Effector CD4-positive, alpha-beta T cell (primary cell): ENCODE data around the gene WDR37.

ENCODE experiments used
- DNase-seq: peaks from one replicate; pipeline ENCODE4 v3.0.0-alpha.2; 2020

Gene WDR37

DNA sequence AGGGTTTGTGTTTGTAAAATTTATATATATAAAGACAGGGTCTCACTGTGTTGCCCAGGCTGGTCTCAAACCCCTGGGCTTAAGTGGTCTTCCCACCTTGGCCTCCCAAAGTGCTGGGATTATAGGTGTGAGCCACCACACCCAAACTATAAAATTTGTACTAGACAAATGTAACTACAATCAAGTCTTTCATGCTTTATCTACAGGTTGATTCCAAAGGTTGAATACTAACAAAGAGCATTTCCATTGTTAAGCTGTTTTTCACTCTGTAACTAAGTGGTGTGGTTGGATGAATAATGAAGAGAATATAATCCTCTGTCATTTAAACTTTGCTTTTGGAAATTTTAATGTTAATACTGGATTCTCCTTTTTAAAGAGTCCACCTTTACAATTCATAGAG, 22.5 kb downstream of the WDR37 start:
- no peak for DNase-seq

DNA sequence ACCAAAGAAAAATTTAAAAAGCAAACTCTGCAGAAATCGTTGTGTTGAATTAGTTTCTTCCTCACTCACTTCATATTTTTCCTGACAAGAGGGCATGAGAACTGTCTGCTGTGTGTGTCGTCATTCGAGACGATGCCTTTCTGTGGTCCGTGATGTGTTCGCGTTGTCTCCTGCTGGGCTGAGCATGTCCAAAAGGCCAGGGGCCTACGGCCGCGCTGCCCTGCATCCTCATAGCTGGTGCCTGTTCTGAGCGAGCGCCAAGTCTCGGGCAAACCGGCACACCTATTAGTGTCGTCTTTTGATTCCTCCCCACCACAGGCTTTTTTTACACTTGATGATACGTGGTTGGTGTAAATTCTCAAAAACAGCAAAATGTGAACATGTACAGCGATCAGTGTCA, 27.4 kb downstream of the WDR37 start:
- no peak for DNase-seq

DNA sequence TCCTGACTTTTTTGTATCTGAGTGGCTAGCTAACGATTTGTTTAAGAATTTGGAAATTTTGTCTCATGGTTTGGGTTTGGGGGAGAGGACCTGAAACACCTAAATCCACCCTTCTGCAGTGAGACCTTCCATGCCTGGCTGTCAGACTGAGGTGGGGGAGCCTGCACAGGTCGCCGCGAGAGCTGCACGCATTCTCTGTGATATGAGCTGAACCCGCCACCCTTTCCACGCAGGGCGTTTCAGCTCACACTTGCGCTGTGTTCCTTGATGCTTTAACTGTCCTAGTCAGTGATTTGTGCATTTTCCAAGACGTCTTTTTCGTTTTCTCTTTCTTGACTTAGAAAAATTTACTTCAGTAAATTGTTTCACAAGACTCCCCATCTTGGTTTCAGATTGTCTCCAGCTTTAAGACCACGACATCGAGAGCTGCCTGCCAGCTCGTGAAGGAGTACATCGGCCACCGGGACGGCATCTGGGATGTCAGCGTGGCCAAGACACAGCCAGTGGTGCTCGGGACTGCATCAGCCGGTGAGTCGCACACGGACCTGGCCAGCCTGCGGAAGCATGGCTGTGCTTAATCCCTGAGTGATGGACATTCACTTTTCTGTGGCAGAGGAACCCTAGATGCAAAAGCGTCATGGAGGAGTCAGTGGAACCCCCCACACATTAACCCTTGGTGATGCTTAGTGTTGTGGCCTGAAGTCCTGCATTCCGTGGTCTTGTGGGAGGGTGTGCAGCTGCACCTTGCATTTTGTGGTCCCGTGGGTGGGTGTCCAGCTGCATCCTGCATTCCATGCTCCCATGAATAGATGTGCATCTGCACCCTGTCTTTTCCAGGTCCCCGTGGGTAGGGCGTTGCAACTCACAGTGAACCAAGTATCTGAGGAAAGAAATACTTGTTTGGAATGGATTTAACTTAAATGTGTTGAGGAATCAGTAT, 28.1 kb downstream of the WDR37 start:
- DNase-seq = no peak

DNA sequence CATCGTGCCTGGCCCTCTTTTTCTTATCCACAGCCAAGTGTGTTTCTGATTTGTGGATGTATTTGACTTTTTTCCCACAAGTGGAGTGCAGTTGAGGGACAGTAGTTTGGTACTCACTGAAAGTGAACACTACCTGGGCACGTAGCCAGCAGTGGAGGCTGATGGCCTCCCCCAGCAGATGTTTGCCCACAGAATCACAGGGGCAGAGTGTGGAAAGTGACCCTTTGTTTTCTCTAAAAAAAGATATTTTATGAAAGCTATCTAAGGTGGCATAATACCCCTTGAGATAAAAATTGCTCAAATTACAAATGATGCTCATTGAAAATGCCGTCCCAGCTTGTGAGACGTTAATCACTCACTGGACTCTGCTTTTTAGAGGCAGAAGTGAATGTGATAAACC, 29.1 kb downstream of the WDR37 start:
- DNase-seq = no peak

DNA sequence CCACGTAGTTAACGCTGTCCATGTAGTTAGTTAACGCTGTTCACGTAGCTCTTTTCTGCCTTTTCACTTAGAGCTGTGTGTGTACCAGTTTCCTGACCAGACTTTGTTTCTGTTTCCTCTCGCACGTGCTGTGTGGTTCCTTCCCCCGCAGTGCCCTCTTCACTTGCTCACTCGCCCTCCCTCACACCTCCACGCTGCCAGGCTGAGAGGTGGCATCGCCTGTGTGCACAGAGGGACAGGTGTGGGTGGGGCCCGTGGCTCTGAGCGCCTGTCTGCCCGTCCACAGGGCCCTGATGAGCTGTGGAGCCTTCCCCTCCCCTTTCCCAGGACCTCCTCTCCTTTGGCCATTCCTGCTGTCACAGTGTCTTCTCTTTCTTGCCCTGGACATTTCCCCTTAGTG, 30.6 kb downstream of the WDR37 start:
- DNase-seq = no peak

DNA sequence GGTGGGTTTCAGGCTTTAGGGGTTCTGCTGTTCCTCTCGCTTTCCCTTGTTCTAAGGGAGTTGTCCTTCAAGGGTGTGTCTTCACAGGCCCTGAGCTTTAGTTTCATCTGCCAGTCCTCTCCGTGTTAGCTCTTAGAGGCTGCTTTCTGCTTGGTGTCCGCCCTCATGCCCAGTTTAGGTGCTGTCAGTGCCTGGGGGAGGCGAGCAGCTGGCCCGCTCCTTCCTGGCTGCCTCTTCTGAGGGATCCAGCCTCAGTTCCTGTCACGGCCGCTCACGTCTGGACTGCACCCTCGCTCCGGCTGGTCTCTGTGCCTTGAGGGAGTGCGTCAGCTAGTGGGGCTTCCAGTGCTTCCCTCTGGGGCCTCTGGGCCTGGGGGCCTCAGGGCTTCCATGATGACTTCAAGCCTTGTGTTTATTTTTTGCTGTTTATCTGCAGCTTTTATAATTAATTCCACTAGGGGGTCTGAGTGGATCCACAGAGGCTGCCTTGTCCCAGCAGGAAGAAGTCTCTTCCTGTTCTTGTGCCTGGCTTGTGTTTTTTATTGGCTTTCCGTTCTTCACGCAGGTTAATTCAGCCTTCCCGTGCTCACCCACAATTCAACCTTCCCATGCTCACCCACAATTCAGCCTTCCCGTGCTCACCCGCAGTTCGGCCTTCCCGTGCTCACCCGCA, 33.0 kb downstream of the WDR37 start:
- DNase-seq = no peak

DNA sequence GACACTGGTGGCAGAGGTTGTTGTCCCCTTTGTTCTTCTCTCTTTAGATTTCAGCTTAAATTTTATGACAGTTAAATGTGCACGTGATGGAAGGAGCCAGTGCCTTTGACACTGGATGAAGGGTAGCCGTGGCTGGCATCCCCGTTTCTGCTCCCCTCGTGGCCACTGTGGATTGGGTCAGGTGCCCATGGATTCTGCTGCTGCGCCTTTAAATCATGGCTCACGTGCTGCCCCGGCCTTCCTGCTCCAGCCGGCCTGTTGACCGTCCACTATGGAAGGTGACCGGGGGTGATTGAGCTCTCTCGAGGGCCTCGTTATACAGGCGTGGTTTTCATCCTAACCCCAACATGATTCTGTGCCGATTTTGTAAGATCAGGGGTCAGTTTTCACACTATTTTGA, 34.5 kb downstream of the WDR37 start:
- DNase-seq = no peak

DNA sequence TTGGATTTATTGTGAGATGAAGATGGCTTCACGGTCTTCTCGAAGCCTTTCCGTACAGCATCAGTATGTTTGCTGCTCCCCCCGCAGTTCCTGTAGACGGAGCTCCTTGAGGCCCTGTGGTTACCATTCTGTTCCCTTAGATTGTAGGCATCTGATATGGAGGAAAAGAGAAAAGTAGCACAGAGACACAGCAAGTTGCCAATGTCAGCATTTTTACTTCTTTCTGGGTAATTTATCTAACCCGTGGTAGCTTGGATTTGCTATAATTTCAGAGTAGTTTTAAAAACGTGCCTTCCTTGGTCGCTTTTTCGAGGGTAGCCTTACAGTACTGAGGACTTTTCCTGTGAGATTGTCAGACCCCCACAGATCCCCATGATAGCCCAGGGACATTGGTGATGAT, 37.5 kb downstream of the WDR37 start:
- DNase-seq = no peak

DNA sequence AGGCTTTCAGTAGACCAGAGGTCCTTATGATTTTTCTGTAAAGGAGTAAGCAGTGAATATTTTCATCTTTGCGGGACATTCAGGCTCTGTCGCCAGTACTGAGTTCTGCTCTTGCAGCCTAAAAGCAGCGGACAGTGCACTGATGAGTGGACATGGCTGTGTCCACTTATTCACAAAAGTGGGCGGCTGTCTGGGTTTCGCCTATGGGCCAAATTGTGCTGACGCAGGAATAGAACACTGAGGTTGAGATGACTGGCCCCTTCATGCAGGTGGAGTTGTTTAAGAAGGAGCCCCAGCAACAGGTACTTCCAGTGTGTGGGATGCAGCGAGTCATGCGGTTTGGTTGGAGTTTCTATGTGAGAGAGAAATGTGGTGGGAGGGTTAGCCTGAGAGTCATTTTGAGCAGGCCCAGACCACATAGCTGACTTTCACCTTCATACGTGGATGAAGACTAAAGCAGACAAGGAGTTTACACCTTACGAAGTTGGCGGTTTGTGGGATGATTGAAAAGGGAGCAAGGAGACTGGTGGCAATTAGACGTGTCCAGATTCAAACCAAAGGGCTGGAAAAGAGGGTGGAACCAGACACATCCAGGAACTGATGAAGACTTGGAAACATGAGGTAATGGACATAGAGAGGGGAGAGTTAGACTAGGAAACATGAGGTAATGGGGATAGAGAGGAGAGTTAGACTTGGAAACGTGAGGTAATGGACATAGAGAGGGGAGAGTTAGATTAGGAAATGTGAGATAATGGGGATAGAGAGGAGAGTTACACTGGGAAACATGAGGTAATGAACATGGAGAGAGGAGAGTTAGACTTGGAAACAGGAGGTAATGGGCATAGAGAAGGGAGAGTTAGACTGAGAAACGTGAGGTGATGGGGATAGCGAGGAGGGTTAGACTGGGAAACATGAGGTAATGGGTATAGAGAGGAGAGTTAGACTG, 38.2 kb downstream of the WDR37 start:
- DNase-seq = no peak

DNA sequence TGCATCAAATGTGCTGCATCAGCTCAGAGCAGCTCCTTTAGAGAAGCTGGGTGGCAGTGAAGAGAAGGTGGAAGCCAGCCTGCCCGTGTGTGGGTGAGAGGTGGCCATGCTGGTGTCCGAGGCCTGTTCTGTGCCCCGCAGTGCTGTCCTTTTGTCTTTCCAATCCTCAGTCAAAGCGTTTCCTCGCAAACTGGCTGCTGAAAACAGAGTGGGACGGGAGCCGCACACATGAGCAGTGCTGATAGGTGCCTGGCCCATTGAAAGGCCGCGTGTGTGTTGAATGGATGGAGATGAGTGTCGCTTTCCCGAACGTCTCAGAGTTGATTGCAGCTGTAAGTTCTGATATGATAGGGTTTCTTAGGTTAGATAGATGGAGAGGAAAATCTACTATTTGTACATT, 39.3 kb downstream of the WDR37 start:
- DNase-seq = no peak

DNA sequence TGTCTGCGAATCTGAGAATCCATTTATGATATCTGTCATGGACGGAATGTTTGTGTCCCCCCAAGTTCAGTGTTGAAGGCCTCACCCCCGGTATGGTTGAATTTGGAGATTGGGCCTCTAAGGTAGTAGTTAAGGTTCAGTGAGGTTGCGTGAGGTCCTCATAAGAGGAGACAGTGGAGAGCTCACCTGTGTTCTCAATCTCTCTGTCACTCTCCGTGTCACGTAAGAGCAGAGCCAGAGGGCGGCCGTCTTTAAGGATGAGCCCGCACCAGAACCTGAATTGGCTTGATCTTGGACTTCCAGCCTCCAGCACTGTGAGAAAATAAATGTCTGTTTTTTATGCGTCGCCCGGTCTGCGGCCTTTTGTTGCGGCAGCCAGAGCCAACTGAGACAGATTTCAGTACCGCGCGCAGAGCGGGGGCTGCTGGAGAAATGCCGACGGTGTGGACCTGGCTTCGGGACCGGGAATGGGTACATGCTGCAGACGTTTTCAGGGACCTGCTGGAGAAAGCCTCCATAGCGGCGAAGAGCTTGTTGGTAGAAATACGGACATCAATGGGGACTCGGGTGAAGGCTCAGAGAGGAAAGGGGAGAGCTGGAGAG, 40.2 kb downstream of the WDR37 start:
- DNase-seq = no peak

DNA sequence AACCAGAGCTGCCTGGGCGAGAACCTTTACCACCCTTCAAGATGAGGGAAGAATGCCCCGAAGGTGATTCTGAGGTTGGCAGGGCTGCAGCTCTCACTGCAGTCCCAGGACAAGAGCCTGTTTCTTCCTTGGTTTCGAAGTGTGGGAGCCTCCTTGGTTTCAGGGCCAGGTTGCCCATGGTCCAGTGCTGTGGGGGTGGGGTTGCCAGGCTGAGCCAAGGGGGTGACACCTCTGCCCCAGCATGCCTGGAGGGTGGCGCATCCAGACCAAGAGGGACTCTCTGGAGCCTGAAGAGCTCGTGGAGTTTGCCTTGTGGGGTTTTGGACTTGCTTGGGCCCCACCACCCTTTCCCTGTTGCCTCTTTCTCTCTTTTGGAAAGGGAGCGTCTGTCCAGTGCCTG, 41.3 kb downstream of the WDR37 start:
- DNase-seq = no peak

DNA sequence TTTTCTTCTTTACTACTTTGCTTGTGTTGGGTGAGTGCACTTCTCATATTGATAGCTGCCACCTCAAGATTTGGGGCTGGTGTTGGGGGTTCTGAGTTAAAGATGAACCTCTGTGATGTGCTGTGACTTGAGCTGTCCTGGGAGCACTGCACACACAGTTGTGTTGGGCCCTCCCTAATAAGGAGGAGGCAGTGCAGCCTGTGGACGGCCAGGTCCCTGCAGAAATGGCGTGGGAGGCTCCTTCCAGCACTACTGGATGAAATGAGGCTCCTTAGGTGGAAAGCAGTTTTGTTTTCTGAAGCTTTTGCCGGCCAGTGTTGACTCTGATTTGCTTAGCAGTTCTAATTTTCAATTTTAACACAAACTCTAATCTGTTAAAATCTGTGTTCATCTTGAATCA, 44.0 kb downstream of the WDR37 start:
- DNase-seq = no peak

DNA sequence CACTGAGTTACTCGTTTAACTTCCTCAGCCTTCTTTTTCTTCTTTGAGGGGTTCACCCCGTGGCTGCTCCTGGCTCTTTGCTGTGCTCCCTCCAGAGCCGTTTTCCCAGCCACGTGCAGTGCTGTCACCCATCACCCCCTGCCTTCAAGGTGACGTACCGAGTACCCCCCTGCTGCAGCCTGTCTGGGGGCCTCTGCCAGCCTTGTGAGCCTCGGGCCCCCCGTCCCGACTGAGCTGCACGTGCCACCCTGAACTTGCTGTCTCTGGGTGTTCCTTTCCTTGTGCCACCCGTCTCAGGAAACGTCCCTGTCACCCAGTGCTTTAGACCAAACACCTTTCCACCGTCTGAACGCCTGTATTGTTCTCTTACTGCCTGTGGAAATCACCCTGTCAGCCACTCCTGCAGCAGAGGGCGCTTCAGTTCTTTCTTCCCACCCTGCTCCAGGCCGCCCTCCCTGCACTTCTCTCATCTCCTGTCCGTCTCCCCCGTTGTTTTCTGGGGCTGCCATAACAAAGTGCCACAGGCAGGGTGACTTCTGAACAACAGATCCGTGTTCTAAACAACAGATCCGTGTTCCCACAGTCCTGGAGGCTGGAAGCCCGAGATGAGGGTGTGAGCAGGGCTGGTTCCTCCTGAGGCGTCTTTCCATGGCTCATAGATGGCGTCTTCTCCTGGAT, 44.6 kb downstream of the WDR37 start:
- no peak for DNase-seq

DNA sequence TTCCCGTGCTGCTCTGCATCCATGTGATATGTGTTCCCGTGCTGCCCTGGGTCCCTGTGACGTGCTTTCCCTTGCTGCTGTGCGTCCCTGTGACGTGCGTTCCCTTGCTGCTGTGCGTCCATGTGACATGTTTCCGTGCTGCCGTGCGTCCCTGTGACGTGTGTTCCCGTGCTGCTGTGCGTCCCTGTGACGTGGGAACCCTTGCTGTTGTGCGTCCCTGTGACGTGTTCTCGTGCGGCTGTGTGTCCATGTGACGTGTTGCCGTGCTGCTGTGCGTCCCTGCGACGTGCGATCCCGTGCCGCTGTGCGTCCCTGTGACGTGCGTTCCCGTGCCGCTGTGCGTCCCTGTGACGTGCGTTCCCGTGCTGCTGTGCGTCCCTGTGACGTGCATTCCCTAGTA, 45.8 kb downstream of the WDR37 start:
- DNase-seq = no peak

DNA sequence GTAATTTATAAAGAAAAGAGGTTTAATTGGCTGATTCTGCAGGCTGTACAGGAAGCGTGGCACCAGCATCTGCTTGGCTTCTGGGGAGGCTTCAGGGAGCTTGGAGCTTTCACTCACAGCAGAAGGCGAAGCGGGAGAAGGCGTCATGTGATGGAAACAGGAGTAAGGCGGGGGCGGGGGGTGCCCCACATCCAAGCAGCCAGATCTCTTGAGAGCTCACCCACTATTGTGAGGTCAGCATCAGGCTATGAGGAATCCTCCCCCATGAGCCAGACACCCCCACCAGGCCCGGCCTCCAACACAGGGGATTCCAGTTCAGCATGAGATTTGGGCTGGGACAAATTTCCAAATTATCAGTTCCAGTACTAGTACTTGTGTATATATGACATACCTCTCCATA, 46.2 kb downstream of the WDR37 start:
- DNase-seq = no peak

DNA sequence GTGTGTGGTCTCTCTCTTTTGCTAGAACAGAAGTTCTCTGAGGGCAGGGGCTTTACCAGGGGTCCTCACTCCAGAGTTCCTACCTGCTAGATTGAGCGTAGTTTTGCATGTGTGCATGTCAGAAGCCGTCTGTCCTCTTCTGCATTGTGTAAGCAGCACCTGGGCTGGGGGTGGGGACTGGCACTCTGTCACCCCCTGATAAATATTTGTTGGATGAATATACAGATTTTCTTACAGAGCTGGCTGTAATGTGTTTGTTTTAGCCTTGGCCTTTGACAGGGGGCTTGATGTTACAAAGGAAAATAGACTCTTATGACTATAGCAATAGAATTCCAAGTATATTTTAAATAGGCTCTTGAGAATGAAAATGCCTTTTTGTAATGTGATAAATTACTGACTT, 46.6 kb downstream of the WDR37 start:
- no peak for DNase-seq

DNA sequence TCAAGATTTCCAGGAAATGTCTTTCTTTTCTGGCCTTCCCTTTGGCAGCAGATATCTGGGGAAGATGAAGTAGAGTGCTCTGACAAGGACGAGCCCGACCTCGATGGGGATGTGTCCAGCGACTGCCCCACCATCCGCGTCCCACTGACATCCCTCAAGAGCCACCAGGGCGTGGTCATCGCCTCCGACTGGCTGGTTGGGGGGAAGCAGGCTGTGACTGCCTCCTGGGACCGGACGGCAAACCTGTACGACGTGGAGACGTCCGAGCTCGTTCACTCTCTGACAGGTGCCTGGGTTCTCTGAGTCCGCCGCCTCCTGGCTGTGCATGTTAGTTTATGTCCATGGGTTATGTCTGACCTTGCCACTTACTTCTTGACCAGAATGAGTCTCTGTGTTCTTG, 47.4 kb downstream of the WDR37 start:
- DNase-seq = no peak

DNA sequence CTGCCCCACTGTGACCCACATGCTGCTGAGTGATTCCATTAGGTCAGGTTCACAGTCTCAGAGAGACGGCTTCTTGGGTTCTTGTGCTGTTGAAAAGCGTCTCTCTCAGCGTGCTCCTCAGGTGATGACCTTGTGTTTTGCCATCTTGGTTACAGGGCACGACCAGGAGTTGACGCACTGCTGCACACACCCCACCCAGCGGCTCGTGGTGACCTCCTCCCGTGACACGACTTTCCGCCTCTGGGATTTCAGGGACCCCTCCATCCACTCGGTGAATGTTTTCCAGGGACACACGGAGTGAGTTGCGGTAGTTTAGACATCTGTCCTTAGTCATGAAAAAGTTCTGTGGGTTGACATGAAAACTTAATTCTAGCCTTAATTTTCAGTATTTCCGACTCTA, 48.8 kb downstream of the WDR37 start:
- DNase-seq = no peak

DNA sequence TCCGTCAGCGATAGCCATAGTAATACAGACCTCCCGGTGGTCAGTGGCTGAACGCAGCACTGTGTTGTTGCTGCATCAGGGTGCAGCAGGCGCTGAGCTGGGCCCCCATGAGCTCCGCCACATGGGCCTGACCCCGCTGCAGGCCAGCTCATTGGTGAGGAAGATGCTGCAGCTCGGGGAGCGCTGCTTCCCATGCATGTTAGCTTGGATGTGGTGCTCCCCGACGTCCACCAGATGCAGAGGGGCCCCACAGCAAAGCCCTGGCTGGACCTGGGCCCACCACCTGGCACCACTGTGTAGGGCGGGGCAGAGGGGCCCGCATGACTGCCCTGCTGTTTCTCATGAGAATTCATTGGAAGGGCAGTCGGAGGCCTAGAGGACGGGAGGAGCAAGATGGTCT, 50.8 kb downstream of the WDR37 start:
- no peak for DNase-seq

DNA sequence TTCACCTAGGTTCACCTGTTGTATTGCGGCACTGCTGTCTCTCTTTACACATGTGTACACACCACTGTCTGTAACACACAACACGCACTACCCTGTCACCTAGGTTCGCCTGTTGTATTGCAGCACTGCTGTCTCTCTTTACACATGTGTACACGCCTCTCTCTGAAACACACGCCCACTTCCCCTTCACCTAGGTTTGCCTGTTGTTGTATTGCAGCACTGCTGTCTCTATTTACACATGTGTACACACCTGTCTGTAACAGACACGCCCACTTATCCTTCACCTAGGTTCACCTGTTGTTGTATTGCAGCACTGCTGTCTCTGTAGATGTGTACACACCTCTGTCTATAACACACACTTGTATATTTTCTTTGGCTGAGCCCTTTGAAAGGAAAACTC, 51.5 kb downstream of the WDR37 start:
- DNase-seq = no peak
